HepG2 (cell line): ENCODE results near the gene PRXL2B.

Source experiments
- CREM ChIP-seq, 2 experiments: sonication (generic) in 1 of 2; formaldehyde crosslinking in 1 of 2; IDR thresholded peaks; 2 replicates each; pipeline versions ENCODE4 v1.4.0 to v1.6.1; 2016 to 2020; ENCODE audit warnings: antibody characterized with exemption in 1 of 2, mild to moderate bottlenecking in 1 of 2, missing genetic modification reagents in 1 of 2
- HCFC1 ChIP-seq: fragments of 150-350 bp; IDR thresholded peaks from 2 replicates; pipeline ENCODE4 v1.6.1; 2014; ENCODE audit warnings: low read depth, low read length
- PHF5A ChIP-seq: IDR thresholded peaks from one replicate; pipeline ENCODE4 v1.6.1; 2018; ENCODE audit warnings: low read depth, missing genetic modification reagents; ENCODE audit not compliant: unreplicated experiment
- SP5 ChIP-seq: IDR thresholded peaks from 2 replicates; pipeline ENCODE4 v1.6.1; 2016; ENCODE audit warnings: low read depth, borderline replicate concordance
- SRSF1 ChIP-seq: fragments of 200-400 bp; formaldehyde crosslinking; optimal IDR thresholded peaks from 2 replicates; pipeline ENCODE3; 2017; ENCODE audit warnings: mild to moderate bottlenecking, low read depth, low read length, moderate library complexity
- ZFP90 ChIP-seq: sonication (generic); formaldehyde crosslinking; IDR thresholded peaks from 2 replicates; pipeline ENCODE4 v1.8.0; 2022; ENCODE audit warnings: missing genetic modification reagents, mild to moderate bottlenecking, inconsistent platforms, borderline replicate concordance
- ZKSCAN1 ChIP-seq: fragments of 150-350 bp; IDR thresholded peaks from 2 replicates; pipeline ENCODE4 v1.6.1; 2014; ENCODE audit warnings: low read length
- ZNF292 ChIP-seq: sonication (generic); formaldehyde crosslinking; IDR thresholded peaks from 2 replicates; pipeline ENCODE4 v1.8.1; 2022; ENCODE audit warnings: mild to moderate bottlenecking, low read depth, missing genetic modification reagents, borderline replicate concordance
- TF ChIP-seq, protein P1 (sequence below): sonication (generic); formaldehyde crosslinking; IDR thresholded peaks from 2 replicates; pipeline ENCODE4 v1.8.1; 2023; ENCODE audit warnings: mild to moderate bottlenecking, missing genetic modification reagents, borderline replicate concordance
- TF ChIP-seq, protein P2 (sequence below): sonication (generic); formaldehyde crosslinking; IDR thresholded peaks from 2 replicates; pipeline ENCODE4 v1.5.0; 2020; ENCODE audit warnings: mild to moderate bottlenecking, missing genetic modification reagents, moderate library complexity

DNA sequence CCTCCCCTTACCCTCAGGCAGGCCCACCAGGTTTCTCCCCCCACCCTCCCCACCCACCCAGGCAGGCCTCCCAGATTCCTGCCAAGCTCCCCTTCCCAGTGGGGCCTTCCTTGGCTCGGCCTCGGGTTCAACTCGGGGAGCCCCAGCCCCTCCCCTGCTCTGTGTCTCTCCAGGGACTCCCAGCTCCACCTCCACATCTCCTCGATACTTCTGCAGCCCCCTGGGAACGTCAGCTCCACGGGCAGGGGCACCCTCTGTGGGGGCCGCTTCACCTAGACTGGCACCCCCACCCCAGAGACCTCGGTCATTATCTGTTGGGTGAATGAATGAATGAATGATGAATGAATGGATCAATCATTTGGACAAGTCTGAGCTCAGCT lies 45.5 kb downstream of the PRXL2B start:
- TF ChIP-seq HCFC1 (no peak), ZKSCAN1 (no peak), ZNF292 (CRISPR knock-in tag) (no peak), ZFP90 (CRISPR knock-in tag) (no peak), SRSF1 (no peak), PHF5A (CRISPR knock-in tag) (no peak), SP5 (CRISPR knock-in tag) (no peak), CREM (IDR thresholded peaks at IDR 0.05) (no peak), CREM (CRISPR knock-in tag; IDR thresholded peaks at IDR 0.05) (no peak)
- TF ChIP-seq, protein P1, sequence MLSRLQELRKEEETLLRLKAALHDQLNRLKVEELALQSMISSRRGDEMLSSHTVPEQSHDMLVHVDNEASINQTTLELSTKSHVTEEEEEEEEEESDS (CRISPR knock-in tag): no peak
- TF ChIP-seq, protein P2, sequence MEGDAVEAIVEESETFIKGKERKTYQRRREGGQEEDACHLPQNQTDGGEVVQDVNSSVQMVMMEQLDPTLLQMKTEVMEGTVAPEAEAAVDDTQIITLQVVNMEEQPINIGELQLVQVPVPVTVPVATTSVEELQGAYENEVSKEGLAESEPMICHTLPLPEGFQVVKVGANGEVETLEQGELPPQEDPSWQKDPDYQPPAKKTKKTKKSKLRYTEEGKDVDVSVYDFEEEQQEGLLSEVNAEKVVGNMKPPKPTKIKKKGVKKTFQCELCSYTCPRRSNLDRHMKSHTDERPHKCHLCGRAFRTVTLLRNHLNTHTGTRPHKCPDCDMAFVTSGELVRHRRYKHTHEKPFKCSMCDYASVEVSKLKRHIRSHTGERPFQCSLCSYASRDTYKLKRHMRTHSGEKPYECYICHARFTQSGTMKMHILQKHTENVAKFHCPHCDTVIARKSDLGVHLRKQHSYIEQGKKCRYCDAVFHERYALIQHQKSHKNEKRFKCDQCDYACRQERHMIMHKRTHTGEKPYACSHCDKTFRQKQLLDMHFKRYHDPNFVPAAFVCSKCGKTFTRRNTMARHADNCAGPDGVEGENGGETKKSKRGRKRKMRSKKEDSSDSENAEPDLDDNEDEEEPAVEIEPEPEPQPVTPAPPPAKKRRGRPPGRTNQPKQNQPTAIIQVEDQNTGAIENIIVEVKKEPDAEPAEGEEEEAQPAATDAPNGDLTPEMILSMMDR: no peak
